Fibroblast of lung (primary cell): ENCODE data around the gene SPACDR. TPM values are rescaled to one million over a fixed set of nuclear protein-coding genes. Genes with fewer than 3 reads are reported as not detected.

Source experiments
- DNase-seq, 2 donors: peaks; one replicate each; pipeline versions ENCODE4 v3.0.0 to v3.0.0-alpha.2; 2010; ENCODE audit warnings: low read depth in 2 of 2
- H2AFZ ChIP-seq: 2 replicates; pipeline ENCODE4 v1.5.1; 2012; ENCODE audit warnings: low read length, control low read depth, inconsistent platforms
- H3K27ac ChIP-seq: 2 replicates; pipeline ENCODE4 v1.5.1; 2011; ENCODE audit warnings: low read length, control low read depth; ENCODE audit not compliant: insufficient read depth
- H3K27me3 ChIP-seq: 2 replicates; pipeline ENCODE4 v1.5.1; 2011; ENCODE audit warnings: mild to moderate bottlenecking, low read length; ENCODE audit not compliant: control insufficient read depth, insufficient read depth
- H3K36me3 ChIP-seq: 2 replicates; pipeline ENCODE4 v1.5.1; 2011; ENCODE audit warnings: low read length; ENCODE audit not compliant: control insufficient read depth, insufficient read depth
- H3K4me1 ChIP-seq: 2 replicates; pipeline ENCODE4 v1.5.1; 2011; ENCODE audit warnings: low read length; ENCODE audit not compliant: control insufficient read depth, insufficient read depth; ENCODE audit errors: extremely low read depth
- H3K4me2 ChIP-seq: 2 replicates; pipeline ENCODE4 v1.5.1; 2011; ENCODE audit warnings: low read length, control low read depth; ENCODE audit not compliant: insufficient read depth; ENCODE audit errors: extremely low read depth
- H3K4me3 ChIP-seq, 4 experiments: fragments of 200-600 bp in 1 of 4; sonication (generic) in 1 of 4; replicated peaks in 1 of 4; 2 replicates each; pipeline ENCODE4 v1.5.1; 2011 to 2016; ENCODE audit warnings: low read length in 4 of 4, low read depth in 3 of 4, mild to moderate bottlenecking in 3 of 4, control low read depth in 2 of 4, inconsistent platforms in 1 of 4, mixed read lengths in 1 of 4; ENCODE audit not compliant: insufficient read depth in 1 of 4; ENCODE audit errors: control extremely low read depth in 1 of 4
- H3K79me2 ChIP-seq: 2 replicates; pipeline ENCODE4 v1.5.1; 2012; ENCODE audit warnings: mild to moderate bottlenecking, low read length, inconsistent platforms; ENCODE audit not compliant: control insufficient read depth, insufficient read depth
- H3K9ac ChIP-seq: 2 replicates; pipeline ENCODE4 v1.5.1; 2011; ENCODE audit warnings: mild to moderate bottlenecking, low read length, control low read depth; ENCODE audit not compliant: insufficient read depth
- H3K9me3 ChIP-seq: 2 replicates; pipeline ENCODE4 v1.5.1; 2012; ENCODE audit warnings: low read depth, low read length; ENCODE audit not compliant: control insufficient read depth, insufficient read depth
- H4K20me1 ChIP-seq: 2 replicates; pipeline ENCODE4 v1.5.1; 2011; ENCODE audit warnings: low read length; ENCODE audit not compliant: control insufficient read depth, insufficient read depth; ENCODE audit errors: extremely low read depth
- CTCF ChIP-seq, 2 donors: IDR thresholded peaks in 1 of 2; conservative IDR thresholded peaks in 1 of 2; 1 replicate in 1 of 2; 2 replicates in 1 of 2; pipeline ENCODE4 v1.5.1; 2011 to 2012; ENCODE audit warnings: low read length in 2 of 2, control low read depth in 1 of 2, inconsistent platforms in 1 of 2, low read depth in 1 of 2, mild to moderate bottlenecking in 1 of 2
- EZH2 ChIP-seq: IDR thresholded peaks from 2 replicates; pipeline ENCODE4 v1.5.1; 2012; ENCODE audit warnings: low read length, control low read depth, mild to moderate bottlenecking; ENCODE audit errors: missing control alignments
- polyA plus RNA-seq, 2 donors: library from polyadenylated mRNA; depleted of rRNA in 1 of 2; stranded (reverse) in 1 of 2; unstranded in 1 of 2; fragments of >200 nt; gene quantifications; 2 replicates each; pipeline ENCODE4 v1.2.1, GENCODE V29; 2011 to 2012; ENCODE audit warnings: missing spikeins in 1 of 2
- total RNA-seq: library from RNA; depleted of rRNA; stranded (reverse); fragments of >200 nt; gene quantifications from 2 replicates; pipeline ENCODE4 v1.2.1, GENCODE V29; 2014

Gene SPACDR
- total and polyA plus RNA-seq, 2 donors (not counting 1 experiment from before 2014, with no cell fraction given): 0.25 to 0.50 TPM

GRCh38 chr7:100431286-100431735 is 32.7 kb downstream of the SPACDR start:
- H3K9ac ChIP-seq: no peak overlapping the region
- H3K27me3 ChIP-seq: no peaks in the 10 kb centered on the region
- H3K4me3 ChIP-seq: peak overlapping the region in 2 of 4 experiments; percentile 75 to 76
- no peak for DNase-seq
- H3K79me2 ChIP-seq: peaks cover 51% of the 10 kb centered on the region
- H3K9me3 ChIP-seq: no peaks in the 10 kb centered on the region
- peaks cover 15% of the 10 kb centered on the region for H3K36me3 ChIP-seq
- no peak overlapping the region for H3K27ac ChIP-seq
- H2AFZ ChIP-seq: no peak overlapping the region
- H3K4me1 ChIP-seq: peaks cover 6% of the 10 kb centered on the region
- no peaks in the 10 kb centered on the region for H4K20me1 ChIP-seq
- TF ChIP-seq EZH2 (no peak), CTCF (conservative IDR thresholded peaks at IDR 0.05 in 1 of 2, IDR thresholded peaks at IDR 0.05 in 1 of 2; ENCODE audit: low read depth in 1 of 2, low read length in 2 of 2) (no peak)
- peak overlapping the region; percentile 89 for H3K4me2 ChIP-seq

GRCh38 chr7:100430493-100431285 is 33.4 kb downstream of the SPACDR start:
- Histone ChIP-seq H3K9me3 (no peaks in the 10 kb centered on the region), H3K36me3 (peaks cover 15% of the 10 kb centered on the region), H3K79me2 (peaks cover 49% of the 10 kb centered on the region), H3K27me3 (no peaks in the 10 kb centered on the region), H4K20me1 (no peaks in the 10 kb centered on the region), H3K4me1 (peaks cover 6% of the 10 kb centered on the region), H3K9ac (peak overlapping the region; percentile 99), H3K4me3 (peak overlapping the region; percentile 75 to 88 (median 78)), H3K27ac (peak overlapping the region; percentile 100), H3K4me2 (peak overlapping the region; percentile 89), H2AFZ (no peak overlapping the region)
- TF ChIP-seq CTCF (conservative IDR thresholded peaks at IDR 0.05 in 1 of 2, IDR thresholded peaks at IDR 0.05 in 1 of 2; ENCODE audit: low read depth in 1 of 2, low read length in 2 of 2): no peak
- TF ChIP-seq EZH2: no peak
- DNase-seq: peak in 1 of 2 donors; percentile 13

DNA sequence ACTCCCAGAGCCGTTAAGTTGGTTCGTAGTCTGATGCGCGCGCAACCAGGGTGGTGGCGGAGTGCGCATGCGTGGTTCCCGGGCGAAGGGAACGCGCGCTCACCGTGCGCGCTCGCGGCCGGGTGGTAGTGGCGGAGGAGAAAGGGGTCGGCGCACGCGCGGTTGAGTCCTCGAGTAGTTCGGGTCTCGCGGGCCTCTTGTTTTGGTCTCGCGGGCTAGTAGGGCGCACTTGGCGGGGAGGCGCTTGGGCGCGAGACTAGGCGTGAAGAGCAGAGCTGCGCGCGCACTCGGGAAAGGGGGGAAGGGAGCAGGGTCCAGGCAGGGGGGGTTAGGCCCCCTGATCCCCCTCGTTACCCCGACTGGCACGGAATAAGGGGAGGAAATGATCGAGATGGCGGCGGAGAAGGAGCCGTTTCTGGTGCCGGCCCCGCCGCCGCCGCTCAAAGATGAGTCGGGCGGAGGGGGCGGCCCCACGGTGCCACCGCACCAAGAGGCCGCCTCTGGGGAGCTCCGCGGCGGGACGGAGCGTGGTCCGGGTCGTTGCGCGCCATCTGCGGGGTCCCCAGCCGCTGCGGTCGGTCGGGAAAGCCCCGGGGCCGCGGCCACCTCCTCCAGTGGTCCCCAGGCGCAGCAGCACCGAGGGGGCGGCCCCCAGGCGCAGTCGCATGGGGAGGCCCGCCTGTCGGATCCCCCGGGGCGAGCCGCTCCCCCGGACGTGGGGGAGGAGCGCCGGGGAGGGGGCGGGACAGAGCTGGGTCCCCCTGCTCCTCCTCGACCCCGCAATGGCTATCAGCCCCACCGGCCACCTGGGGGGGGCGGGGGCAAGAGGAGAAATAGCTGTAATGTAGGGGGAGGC is 34.2 kb downstream of the SPACDR start, which contains the start of gene MEPCE:
Gene MEPCE (plus strand): TSS at position 195 of the 856 bp plus-strand sequence. CDS start 188 bp downstream, at position 383.
- peak within 1 kb of the TSS; percentile 99 for H3K9ac ChIP-seq
- TF ChIP-seq EZH2 (no peak), CTCF (conservative IDR thresholded peaks at IDR 0.05 in 1 of 2, IDR thresholded peaks at IDR 0.05 in 1 of 2; ENCODE audit: low read depth in 1 of 2, low read length in 2 of 2) (no peak)
- no peaks in the 10 kb centered on the region for H3K9me3 ChIP-seq
- peak within 1 kb of the TSS; percentile 98 for H3K4me2 ChIP-seq
- no peaks in the 10 kb centered on the region for H4K20me1 ChIP-seq
- peaks cover 4% of the 10 kb centered on the region for H3K4me1 ChIP-seq
- peaks cover 41% of the 10 kb centered on the region for H3K79me2 ChIP-seq
- peak within 1 kb of the TSS; percentile 75 to 88 (median 78) for H3K4me3 ChIP-seq
- peak within 1 kb of the TSS; percentile 100 for H3K27ac ChIP-seq
- H2AFZ ChIP-seq: no peak within 1 kb of the TSS
- DNase-seq: peak; percentile 92 to 97
- H3K27me3 ChIP-seq: no peaks in the 10 kb centered on the region
- H3K36me3 ChIP-seq: peaks cover 15% of the 10 kb centered on the region
